Bronchial epithelial cell (primary cell): ENCODE measurements around the gene PRR23C. TPM values are rescaled to one million over a fixed set of nuclear protein-coding genes. Genes with fewer than 3 reads are reported as not detected.
"Not testable (repeated sequence)": the region's sequence is repeated elsewhere in the genome, so short reads cannot be mapped to it uniquely, and the experiment has no call there.

Source experiments
- DNase-seq: peaks from one replicate; pipeline ENCODE4 v3.0.0-alpha.2; 2010; ENCODE audit warnings: low read depth
- FAIRE-seq: peaks from 2 replicates; lab custom pipeline; 2011; peaks lifted over from hg19 to GRCh38; lab: Jason Lieb, UNC
- H3K27me3 ChIP-seq: 2 replicates; pipeline ENCODE4 v1.5.1; 2011; ENCODE audit warnings: low read length; ENCODE audit not compliant: control insufficient read depth, insufficient read depth
- H3K36me3 ChIP-seq: 2 replicates; pipeline ENCODE4 v1.5.1; 2011; ENCODE audit warnings: low read length; ENCODE audit not compliant: control insufficient read depth, insufficient read depth
- H3K4me3 ChIP-seq: 2 replicates; pipeline ENCODE4 v1.5.1; 2011; ENCODE audit warnings: mild to moderate bottlenecking, low read depth, low read length, control low read depth
- CTCF ChIP-seq: IDR thresholded peaks from 2 replicates; pipeline ENCODE4 v1.5.1; 2011; ENCODE audit warnings: mild to moderate bottlenecking, moderate library complexity, low read length, control low read depth, inconsistent platforms; ENCODE audit not compliant: insufficient read depth, severe bottlenecking
- total RNA-seq: library from RNA; depleted of rRNA; stranded (reverse); fragments of >200 nt; gene quantifications from 2 replicates; pipeline ENCODE4 v1.2.1, GENCODE V29; 2014

PRR23C gene
- total RNA-seq, 1 donor from 2014 or later = not detected

DNA sequence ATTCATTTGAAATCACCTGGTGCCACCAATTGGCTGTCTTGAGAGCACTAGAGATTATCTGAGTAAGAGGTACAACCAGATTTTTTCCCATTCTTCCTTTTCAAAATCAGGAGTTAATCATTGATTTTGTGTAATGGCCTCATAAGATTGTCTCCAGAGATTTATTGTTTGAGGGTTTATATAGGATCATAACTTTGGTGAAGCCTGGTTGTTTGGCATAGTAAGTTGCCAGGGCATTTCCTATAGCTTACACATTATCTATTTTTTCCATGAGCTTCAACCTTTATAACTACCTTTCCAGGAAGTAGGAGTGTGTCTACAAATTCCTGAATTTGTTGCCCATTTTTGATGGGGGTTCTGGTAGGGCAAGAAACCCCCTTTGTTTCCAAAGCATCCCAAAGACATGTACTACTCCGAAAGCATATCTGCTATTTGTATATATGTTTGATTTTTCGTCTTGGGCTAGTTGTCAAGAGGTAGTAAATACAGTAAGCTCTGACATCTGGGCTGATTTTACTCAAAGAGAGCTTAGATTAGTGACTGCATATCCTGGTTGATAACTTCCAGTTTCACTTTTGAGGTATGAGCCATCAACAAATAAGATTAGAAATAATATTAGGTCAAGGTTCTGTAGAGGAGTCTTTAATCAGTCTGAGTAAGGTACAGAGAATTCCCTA, 12.2 kb downstream of the PRR23C start:
- H3K36me3 ChIP-seq = no peaks in the 10 kb centered on the region
- TF ChIP-seq CTCF = no peak
- FAIRE-seq = no peak

GRCh38 chr3:139030576-139030975, 14.1 kb downstream of the PRR23C start:
- H3K36me3 ChIP-seq, DNase-seq, H3K27me3 ChIP-seq, H3K4me3 ChIP-seq, FAIRE-seq: not testable (repeated sequence)

More for the DNA sequence above, 12.2 kb downstream of the PRR23C start:
- H3K4me3 ChIP-seq = no peak overlapping the region
- no peaks in the 10 kb centered on the region for H3K27me3 ChIP-seq
- no peak for DNase-seq

GRCh38 chr3:139024968-139025367, 19.7 kb downstream of the PRR23C start:
- DNase-seq = no peak
- H3K4me3 ChIP-seq = no peak overlapping the region
- no peaks in the 10 kb centered on the region for H3K27me3 ChIP-seq
- TF ChIP-seq CTCF = no peak
- no peak for FAIRE-seq
- H3K36me3 ChIP-seq = no peaks in the 10 kb centered on the region

DNA sequence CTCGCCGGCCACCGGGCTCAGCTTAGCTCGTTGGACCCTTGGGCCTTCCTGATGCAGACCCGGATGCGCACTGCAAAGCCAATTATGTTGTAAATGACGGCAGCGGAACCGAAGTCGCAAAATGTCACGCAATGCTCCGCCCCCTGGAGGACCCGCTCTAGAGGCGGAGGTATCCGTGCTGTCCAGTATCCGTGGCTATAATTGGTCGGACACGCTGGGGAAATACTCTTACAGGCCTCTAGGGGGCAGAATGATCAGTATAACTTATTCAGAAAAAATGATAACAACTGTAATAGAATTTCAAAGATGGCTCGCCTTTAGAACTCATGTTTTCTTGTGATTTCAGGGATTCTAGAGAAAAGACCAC, 23.8 kb downstream of the PRR23C start, which contains the start of gene PRR23B:
PRR23B (minus strand) TSS at position 59 of the 367 bp plus-strand sequence. CDS start 265 bp downstream, outside the sequence.
- no peak for FAIRE-seq
- H3K27me3 ChIP-seq = no peaks in the 10 kb centered on the region
- H3K4me3 ChIP-seq = no peak within 1 kb of the TSS
- no peak for TF ChIP-seq CTCF
- H3K36me3 ChIP-seq = no peaks in the 10 kb centered on the region
- no peak for DNase-seq

GRCh38 chr3:139020036-139020867, 24.4 kb downstream of the PRR23C start:
- Histone ChIP-seq H3K27me3 (no peaks in the 10 kb centered on the region), H3K36me3 (no peaks in the 10 kb centered on the region), H3K4me3 (no peak overlapping the region)
- no peak for TF ChIP-seq CTCF
- DNase-seq (no peak), FAIRE-seq (no peak)

GRCh38 chr3:139016430-139017048, 28.2 kb downstream of the PRR23C start:
- DNase-seq (no peak), FAIRE-seq (no peak)
- no peaks in the 10 kb centered on the region for H3K36me3 ChIP-seq
- no peak for TF ChIP-seq CTCF
- no peaks in the 10 kb centered on the region for H3K27me3 ChIP-seq
- H3K4me3 ChIP-seq = no peak overlapping the region
